ENCODE results near the gene PRND.
"Not testable (repeated sequence)": the region's sequence is repeated elsewhere in the genome, so short reads cannot be mapped to it uniquely, and the experiment has no call there.

Gene PRND, protein sequence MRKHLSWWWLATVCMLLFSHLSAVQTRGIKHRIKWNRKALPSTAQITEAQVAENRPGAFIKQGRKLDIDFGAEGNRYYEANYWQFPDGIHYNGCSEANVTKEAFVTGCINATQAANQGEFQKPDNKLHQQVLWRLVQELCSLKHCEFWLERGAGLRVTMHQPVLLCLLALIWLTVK

DNA sequence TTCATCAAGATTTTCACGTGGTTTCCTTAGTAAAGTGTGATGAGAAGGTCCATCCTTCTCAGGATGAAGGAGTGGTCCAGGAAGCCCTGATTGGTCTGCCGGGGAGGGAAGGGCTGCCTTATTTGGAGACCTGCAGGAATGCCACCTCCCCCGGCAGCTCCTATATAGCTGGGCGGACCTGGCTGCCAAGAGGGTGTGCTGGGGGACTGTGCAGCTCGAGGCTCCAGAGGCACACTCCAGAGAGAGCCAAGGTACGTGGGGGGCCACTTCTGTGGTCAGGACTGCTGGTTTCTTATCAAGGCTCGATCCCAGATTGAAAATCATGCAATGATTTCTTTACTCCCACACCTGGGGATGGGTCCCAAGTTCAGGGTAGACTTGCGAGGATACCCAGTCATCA is at the start of gene PRND:
Gene PRND (plus strand): TSS at position 191 of the 400 bp plus-strand sequence. CDS start 2,643 bp downstream, outside the sequence.
- no peak for DNase-seq

DNA sequence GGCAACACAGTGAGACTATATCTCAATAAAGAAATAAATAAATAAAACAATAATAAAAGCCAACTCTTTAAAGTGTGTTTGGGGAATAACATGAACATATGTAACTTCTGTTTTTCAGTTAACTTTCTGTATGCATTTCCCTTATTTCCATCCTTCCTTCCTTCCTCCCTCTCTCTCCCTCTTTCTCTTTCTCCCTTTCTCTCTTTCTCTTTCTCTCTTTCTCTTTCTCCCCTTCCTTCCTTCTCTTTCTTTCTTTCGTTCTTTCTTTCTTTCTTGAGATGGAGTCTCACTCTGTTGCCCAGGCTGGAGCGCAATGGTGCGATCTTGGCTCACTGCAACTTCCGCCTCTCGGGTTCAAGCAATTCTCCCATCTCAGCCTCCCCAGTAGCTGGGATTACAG is 48.8 kb upstream of the PRND start:
- no peak for DNase-seq

DNA sequence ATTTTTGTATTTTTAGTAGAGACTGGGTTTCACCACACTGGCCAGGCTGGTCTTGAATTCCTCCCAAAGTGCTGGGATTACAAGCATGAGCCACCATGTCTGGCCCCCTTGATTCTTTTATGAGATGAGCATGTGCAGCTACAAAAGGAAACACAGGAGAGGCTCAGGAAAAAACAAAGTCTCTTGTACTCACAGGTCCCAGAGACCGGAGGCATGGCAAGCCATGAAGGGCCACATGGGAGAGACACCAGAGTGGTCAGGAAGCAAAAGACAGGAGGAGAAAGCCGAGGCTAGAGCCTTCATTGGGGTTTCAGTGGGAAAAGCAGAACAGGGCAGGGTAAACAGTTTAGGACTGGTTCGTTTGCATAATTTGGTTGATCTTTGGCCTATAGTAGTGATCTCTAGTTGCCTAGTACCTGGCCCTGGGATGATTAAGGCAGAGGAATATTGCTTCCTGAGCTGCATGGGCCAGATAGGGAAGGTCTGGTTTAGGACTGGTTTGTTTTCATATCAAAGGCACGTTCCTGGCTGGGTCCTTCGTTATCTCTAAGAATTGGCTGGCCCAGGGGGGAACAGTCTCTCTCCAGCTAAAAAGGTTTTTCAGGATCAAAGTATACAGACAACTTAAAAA is 48.2 kb upstream of the PRND start:
- no peak for DNase-seq

DNA sequence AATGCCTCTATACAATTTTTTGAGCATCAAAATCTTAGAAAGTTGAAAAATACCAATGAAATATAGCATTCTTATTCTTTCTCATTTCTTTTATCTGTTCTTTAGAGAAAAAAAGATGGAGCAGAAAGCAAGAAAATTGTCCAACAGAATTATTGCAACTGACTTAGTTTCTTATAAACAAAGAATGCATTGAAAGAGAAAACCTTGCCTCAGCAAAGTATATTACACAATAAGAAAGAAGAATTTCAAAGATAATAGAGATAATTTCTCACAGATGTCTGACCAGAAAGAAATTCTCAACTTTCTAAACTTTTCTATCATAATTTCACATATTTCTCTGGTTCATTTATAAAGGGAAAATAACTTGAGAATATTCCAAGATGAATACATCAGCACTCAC is 47.0 kb upstream of the PRND start:
- DNase-seq, result no peak

DNA sequence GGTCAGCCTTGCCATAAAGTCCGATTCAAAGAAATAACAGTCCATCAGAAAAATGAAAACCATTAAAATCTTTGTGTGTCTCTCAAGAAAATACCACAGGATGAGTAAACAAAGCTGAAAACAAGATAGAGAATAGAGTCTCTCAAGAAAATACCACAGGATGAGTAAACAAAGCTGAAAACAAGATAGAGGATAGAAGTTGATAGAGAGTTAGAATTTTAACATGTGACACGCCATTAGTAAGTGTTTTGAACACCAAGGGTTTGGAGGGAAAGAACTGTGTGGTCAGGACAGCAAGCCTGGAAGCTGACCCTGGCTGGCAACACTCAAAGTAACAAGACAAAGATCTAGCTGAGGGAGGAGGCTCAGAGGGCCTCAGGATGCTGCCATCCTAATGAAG is 43.9 kb upstream of the PRND start:
- DNase-seq, result no peak

DNA sequence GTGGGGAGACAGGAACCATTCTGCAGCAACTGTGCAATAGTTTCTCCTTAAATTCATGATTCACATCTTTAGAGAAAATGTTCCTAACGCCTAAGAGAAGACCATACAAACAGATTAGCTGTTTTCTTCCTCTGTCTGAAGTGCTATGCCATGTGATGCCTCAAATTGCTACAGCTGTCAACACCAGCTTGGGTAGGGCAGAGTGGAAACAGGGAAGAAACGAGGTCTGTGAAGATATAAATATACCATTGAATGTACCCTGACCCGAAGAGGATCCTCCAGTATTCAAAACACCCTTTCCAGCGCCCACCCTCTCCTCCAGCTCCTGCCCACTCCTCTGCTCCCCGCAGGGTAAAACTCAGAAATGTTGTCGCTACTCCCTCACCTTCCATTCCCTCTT is 40.3 kb upstream of the PRND start:
- DNase-seq, result peak in 1 of 3 donors; percentile 34

DNA sequence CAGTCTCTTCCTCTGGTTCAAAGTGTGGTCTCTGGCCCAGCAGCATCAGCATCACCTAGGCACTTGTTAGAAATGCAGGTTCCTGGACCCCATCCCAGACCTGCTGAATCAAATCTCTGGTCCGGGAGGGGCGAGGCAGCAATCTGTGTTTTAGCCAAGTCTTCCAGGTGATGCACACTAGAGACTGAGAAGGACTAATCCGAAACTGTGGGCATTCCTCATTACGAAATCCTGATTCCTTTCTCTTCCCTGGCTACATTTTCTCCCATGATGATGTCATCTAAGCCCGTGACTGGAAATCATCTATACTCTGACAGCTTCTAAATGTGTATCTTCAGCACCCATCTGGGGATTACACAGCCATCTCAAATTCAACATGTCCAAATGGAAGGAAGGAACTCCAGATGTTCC is 39.7 kb upstream of the PRND start:
- peak; percentile 27 to 41 (median 31) for DNase-seq

DNA sequence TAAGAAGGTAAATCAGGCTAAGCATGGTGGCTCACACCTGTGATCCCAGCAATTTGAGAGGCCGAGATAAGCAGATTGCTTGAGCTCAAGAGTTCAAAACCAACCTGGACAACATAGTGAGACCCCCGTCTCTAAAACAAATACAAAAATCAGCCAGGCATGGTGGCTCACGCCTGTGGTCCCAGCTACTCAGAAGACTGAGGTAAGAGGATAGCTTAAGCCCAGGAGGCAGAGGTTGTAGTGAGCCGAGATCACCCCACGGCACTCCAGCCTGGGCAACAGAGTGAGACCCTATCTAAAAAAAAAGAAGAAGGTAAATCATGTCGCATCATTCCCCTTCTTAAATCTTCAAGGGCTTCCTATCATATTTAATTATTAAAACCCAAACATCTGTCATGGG is 39.0 kb upstream of the PRND start:
- no peak for DNase-seq

DNA sequence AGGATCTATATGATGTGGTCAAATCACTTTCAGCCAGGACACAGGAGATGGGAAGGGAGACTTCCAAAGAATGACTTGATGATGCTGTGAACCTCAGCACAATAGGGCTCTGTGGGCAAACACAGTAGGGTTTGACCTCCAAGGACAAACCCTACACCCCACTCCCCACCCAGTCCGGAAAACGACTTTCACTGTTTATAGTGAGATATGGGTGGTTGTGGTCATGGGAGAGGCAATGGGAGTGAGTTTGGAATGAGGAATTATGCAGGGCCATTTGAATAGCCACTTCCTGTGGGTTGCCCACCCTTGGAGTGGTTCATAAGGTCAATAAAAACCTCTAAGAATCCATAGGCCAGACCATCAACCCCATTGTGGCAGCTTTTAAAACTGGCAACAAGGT is 38.4 kb upstream of the PRND start:
- no peak for DNase-seq

DNA sequence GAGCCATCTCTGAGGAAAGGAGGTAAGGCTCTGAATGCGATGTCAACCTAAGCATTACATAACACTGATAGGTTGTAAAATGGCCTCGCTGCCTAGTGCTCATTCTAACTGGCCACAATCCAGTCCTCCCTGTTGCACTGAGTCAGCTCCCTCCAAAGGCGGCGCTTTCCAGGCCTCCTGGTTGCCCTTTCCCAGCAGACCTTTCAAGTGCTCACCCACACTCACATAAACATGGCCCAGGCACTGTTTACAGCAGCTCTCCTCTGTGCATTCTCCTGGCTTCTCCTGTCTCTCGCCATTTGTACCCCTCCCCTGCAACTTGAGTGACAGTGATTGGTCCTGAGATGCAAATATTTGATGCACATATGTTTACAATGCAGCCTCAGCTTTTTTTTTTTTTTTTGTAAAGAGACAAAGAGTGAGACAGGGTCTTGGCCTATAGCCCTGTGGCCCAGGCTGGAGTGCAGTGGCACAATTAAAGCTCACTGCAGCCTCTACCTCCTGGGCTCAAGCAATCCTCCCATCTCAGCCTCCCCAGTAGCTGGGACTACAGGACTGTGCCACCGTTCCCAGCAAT is 36.8 kb upstream of the PRND start:
- DNase-seq, result no peak

DNA sequence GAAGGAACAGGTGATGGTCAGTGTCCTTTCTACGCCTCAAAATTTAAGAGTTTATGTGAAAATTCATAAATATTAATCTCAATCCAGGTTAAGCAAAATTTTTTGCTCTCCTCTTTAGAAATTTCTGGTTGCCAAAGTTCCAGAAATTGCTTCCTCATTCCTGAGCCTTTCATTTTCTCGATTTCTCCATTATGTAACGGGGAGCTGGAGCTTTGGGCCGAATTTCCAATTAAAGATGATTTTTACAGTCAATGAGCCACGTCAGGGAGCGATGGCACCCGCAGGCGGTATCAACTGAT is 35.8 kb upstream of the PRND start:
- DNase-seq, result no peak

DNA sequence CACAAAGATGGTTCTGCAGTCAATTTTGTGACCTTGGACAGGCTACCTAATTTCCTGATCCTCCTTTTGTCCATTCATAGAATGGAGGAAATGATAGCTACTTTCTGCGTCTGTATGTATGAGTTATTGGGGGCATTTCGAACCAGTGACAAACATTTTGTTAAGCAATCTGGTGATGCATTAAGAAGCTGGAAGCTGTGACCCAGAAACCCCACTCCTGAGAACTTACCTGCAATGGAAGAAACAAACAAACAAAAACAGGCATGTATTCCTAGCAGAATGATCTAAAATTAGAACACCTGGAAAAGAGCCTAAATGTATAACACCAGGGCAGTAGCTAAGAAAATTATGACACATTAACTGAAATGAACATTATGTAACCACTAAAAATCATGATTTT is 33.4 kb upstream of the PRND start:
- peak; percentile 11 to 69 (median 56) for DNase-seq

DNA sequence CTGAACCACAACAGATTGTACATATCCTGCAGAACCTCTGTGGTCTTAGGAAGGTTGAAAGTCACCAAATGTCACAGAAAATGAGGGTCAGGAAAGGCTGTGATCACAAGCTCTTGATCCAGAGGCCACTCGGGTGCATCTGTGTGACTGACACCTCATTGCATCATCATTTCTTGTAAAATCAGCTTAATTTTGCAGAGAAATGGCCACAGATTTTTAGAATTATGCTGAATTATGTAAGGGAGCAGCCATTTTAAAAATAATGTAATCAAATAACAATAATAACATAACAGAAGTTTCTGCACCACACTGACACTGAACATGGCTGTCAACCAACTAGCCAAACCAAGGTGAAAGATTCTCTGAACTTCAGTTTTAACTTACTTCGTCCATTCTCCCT is 32.5 kb upstream of the PRND start:
- DNase-seq, result peak; percentile 23 to 35 (median 26)

DNA sequence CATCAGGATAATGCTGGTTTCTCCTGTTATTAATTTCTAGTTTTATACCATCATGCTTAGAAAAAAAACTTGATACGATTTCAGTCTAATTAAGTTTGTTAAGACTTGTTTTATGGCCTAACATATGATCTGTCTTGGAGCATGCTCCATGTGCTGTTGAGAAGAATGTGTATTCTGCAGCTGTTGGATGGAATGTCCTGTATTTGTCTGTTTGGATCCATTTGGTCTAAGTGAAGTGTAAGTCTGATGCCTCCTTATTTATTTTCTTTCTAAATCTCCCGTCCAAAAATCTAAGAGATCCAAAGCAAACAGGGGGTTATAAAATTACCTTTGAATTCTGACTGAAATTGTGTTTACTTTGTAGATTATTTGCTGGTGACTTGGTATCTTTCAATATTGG is 30.0 kb upstream of the PRND start:
- DNase-seq, result no peak

DNA sequence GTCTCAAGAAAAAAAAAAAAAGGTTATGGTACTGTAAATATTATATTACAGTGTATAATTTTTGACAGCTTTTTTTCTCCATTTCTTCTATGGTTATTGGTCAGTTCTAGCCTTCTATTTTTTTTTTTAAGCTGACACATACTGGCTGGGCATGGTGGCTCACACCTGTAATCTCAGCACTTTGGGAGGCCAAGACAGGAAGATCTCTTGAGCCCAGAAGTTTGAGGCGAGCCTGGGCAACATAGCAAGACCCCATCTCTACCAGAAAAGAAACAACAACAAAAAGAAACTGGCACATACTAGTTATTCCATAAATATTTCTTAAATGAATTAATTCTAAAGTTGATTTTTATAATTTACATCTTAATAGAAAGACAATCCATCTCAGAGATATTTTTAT is 27.6 kb upstream of the PRND start:
- no peak for DNase-seq

DNA sequence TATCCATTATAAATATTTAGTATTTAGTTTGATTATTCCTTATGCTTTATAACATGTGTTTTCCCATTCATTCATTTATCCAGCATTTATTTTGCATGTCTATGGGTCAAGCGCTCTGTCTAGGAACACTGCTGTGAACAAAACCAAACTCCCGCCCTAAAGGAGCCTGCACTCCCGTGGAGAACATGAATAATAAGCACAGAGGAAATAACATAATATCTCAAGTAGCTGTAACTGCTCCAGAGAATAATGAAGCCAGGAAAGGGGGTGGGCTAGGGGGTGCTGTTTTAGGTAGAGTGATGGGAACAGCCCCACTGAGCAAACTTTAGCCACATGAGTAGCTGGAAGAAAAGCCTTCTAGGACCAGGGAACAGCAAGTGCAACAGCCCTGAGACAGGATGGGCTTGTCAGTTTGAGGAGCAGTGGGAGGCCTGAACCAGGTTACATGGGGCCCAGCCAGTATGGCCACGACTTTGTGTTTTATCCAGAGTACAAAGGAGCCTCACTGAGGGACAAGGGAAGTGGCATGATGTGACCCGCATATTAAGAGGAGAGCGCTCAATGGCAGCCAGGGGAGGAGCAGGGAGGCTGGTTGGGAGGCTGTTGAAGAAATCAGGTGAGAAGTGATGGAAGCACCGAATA is 24.4 kb upstream of the PRND start:
- DNase-seq, result no peak

DNA sequence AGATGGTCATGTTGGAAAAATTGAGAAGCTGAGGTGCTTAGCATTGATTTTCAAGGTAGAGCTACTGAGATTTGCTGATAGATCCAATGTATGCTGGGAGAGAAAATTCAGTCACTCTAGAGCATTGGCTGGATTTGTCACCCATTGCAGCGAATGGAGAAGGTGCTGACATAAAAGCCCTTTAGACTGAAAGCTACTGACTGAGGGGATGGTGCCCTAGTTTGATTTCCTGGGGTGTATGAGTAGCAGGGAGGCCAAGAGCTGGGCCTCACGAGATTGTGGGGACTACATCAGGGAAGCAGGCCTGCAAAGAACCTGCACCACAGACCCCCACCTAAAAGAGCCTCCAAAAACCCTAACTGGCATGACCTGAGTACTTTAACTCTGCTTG is 23.9 kb upstream of the PRND start:
- DNase-seq, result no peak

DNA sequence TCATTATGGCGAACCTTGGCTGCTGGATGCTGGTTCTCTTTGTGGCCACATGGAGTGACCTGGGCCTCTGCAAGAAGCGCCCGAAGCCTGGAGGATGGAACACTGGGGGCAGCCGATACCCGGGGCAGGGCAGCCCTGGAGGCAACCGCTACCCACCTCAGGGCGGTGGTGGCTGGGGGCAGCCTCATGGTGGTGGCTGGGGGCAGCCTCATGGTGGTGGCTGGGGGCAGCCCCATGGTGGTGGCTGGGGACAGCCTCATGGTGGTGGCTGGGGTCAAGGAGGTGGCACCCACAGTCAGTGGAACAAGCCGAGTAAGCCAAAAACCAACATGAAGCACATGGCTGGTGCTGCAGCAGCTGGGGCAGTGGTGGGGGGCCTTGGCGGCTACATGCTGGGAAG is 22.5 kb upstream of the PRND start:
- no peak for DNase-seq

DNA sequence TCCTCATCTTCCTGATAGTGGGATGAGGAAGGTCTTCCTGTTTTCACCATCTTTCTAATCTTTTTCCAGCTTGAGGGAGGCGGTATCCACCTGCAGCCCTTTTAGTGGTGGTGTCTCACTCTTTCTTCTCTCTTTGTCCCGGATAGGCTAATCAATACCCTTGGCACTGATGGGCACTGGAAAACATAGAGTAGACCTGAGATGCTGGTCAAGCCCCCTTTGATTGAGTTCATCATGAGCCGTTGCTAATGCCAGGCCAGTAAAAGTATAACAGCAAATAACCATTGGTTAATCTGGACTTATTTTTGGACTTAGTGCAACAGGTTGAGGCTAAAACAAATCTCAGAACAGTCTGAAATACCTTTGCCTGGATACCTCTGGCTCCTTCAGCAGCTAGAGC is 21.8 kb upstream of the PRND start:
- no peak for DNase-seq

DNA sequence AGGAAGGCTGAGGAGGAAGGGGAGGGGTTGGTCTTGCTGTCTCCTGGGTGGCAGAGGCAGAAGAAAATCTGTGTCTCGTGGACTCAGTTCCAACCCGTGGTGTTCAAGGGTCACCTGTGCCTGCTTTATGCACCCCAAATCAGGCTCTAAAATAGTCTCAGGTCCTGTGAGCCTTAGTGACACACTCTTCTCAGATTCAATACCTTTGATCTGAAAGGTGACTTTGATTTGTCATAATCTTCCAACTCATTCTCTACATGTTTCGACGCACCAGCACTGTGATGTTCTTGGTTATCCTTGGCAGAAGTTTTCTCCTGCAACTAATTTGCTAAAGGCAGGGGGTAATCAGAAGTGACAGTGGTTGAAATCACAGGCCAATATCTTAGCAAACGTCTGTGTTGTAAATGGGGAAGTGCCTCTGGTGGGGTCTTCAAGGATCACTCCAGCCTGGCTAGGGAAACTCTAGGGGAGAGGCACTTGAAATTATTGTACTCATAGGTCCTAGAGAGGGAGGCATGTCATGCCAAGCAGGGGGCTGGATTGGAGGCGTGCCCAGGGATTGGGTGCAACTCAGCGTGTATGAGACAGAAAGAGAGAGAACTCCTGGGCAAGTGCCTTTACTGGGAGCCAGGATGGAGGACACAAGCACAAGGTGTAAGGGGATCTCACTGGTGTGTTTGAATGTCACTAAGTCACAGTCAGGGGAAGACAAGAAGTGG is 19.0 kb upstream of the PRND start:
- DNase-seq, result no peak

DNA sequence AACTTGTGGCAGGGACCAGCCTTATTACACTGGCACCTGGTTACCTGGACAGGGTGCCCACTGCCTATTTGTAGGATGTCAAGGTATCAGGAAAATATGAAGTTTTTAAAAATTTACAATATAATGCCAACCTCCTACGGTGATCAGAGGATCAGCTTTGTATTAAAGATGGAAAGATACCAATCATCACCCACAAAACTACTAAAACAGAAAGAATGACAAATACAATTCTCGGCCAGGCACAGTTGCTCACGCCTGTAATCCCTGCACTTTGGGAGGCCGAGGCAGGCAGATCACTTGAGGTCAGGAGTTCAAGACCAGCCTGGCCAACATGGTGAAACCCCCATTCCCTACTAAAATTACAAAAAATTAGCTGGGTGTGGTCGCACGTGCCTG is 18.4 kb upstream of the PRND start:
- DNase-seq, result no peak

DNA sequence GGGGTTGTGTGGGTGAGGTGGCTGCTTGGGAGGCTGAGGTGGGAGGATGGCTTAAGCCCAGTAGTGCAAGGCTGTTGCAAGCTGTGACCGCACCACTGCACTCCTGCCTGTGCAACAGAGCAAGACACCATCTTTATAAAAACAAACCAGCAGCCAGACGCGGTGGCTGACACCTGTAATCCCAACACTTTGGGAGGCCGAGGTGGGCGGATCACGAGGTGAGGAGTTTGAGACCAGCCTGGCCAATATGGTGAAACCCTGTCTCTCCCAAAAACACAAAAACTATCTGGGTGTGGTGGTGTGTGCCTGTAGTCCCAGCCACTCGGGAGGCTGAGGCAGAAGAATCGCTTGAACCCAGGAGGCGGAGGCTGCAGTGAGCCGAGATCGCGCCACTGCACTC is 14.8 kb upstream of the PRND start:
- DNase-seq, result not testable (repeated sequence)

DNA sequence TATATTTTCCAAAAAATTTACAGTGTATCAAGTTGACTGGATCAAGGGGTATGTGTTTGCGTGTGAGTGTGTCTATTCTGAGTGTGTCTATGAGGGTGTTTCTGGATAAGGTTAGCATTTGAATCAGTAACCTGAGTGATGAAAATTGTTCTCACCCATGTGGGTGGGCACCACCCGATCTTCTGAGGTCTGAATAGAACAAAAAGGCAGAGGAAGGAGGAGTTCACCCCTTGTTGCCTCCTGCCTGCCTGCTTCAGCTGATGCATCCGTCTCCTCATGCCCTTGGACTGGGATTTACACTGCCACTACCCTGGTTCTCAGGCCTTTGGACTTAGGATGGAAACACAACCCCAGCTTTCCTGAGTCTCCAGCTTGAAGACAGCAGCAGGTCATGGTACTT is 13.7 kb upstream of the PRND start:
- DNase-seq, result no peak

DNA sequence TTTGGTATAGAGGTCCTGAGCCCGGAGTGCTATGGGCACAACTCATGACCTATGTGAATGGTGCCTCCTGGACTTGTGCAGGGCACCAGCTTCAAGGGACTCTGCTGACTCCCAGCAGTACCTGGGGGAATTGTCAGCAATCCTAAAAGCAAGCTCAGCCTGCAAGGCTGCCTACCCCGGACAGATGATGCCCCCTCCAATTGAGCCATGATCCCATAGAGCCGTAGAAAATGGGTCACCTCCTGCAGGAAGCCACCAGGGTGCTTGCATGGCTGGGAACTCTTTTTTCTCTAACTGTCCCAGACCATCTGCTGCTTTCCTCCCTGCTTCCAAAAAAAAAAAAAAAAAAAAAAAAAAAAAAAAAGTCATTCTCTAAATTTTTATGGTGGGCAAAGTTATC is 12.9 kb upstream of the PRND start:
- DNase-seq, result no peak
